GM23248 (cell line): ENCODE data around the gene APP.

Experiments
- EZH2 ChIP-seq: fragments of 200-600 bp; sonication (generic); IDR thresholded peaks from 2 replicates; pipeline ENCODE4 v1.6.1; 2018; ENCODE audit warnings: antibody characterized with exemption, mild to moderate bottlenecking; ENCODE audit not compliant: insufficient read depth, poor library complexity, severe bottlenecking
- EZH2phosphoT487 ChIP-seq: fragments of 200-600 bp; sonication (generic); IDR thresholded peaks from 2 replicates; pipeline ENCODE4 v1.6.1; 2018; ENCODE audit warnings: antibody characterized with exemption, moderate library complexity, mild to moderate bottlenecking, low read depth; ENCODE audit not compliant: insufficient read depth

- no peak for TF ChIP-seq EZH2
- TF ChIP-seq EZH2phosphoT487: no peak
These were observed 269.1 kb downstream of the APP start for GRCh38 chr21:25901330-25901979.
